Peyer's patch (tissue), 4 donors: ENCODE measurements around the gene FMR1NB. TPM values are rescaled to one million over a fixed set of nuclear protein-coding genes. Genes with fewer than 3 reads are reported as not detected.

Source experiments
- DNase-seq, 3 donors: peaks; one replicate each; pipeline ENCODE4 v3.0.0-alpha.2; 2017 to 2019
- H3K27ac ChIP-seq, 4 donors: fragments of 200-600 bp; sonication (generic); one replicate each; pipeline ENCODE4 v1.5.1; 2016 to 2019
- H3K27me3 ChIP-seq, 2 donors: fragments of 200-600 bp; sonication (generic); one replicate each; pipeline ENCODE4 v1.5.1; 2019
- H3K36me3 ChIP-seq, 3 donors: fragments of 200-600 bp; sonication (generic); one replicate each; pipeline ENCODE4 v1.5.1; 2016 to 2019
- H3K4me1 ChIP-seq, 4 donors: fragments of 200-600 bp; sonication (generic); one replicate each; pipeline ENCODE4 v1.5.1; 2016 to 2019
- H3K4me3 ChIP-seq, 4 donors: fragments of 200-600 bp; sonication (generic); 1 replicate in 3 of 4; 2 replicates in 1 of 4; pipeline ENCODE4 v1.5.1; 2016 to 2019; ENCODE audit warnings: mild to moderate bottlenecking in 1 of 4
- H3K9me3 ChIP-seq, 4 donors: fragments of 200-600 bp; sonication (generic); one replicate each; pipeline ENCODE4 v1.5.1; 2016 to 2019; ENCODE audit warnings: mild to moderate bottlenecking in 1 of 4
- POLR2A ChIP-seq, 2 donors: fragments of 450-650 bp; IDR thresholded peaks; one replicate each; pipeline ENCODE4 v1.5.1; 2017; ENCODE audit warnings: antibody characterized with exemption in 2 of 2, mild to moderate bottlenecking in 2 of 2, moderate library complexity in 2 of 2
- small RNA-seq, 2 donors: library from RNA; depleted of rRNA; stranded (forward); fragments of <200 nt; gene quantifications; one replicate each; pipeline ENCODE3, GENCODE V24; 2016
- total RNA-seq, 4 donors: library from RNA; depleted of rRNA; stranded (reverse); fragments of >200 nt; gene quantifications; one replicate each; pipeline ENCODE4 v1.1.0, GENCODE V29; 2016
- TF ChIP-seq, protein P1 (sequence below), 6 experiments: fragments of 450-650 bp in 4 of 6; fragments of 200-600 bp in 2 of 6; sonication (generic) in 1 of 6; IDR thresholded peaks; one replicate each; pipeline ENCODE4 v1.5.1; 2017 to 2019; ENCODE audit warnings: antibody characterized with exemption in 6 of 6, mild to moderate bottlenecking in 3 of 6, moderate library complexity in 1 of 6

The FMR1NB gene
- total RNA-seq, 4 donors from 2014 or later = not detected

- H3K4me3 ChIP-seq = no peak overlapping the region
- TF ChIP-seq POLR2A (IDR thresholded peaks at IDR 0.05) = no peak
- TF ChIP-seq, protein P1, sequence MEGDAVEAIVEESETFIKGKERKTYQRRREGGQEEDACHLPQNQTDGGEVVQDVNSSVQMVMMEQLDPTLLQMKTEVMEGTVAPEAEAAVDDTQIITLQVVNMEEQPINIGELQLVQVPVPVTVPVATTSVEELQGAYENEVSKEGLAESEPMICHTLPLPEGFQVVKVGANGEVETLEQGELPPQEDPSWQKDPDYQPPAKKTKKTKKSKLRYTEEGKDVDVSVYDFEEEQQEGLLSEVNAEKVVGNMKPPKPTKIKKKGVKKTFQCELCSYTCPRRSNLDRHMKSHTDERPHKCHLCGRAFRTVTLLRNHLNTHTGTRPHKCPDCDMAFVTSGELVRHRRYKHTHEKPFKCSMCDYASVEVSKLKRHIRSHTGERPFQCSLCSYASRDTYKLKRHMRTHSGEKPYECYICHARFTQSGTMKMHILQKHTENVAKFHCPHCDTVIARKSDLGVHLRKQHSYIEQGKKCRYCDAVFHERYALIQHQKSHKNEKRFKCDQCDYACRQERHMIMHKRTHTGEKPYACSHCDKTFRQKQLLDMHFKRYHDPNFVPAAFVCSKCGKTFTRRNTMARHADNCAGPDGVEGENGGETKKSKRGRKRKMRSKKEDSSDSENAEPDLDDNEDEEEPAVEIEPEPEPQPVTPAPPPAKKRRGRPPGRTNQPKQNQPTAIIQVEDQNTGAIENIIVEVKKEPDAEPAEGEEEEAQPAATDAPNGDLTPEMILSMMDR (IDR thresholded peaks at IDR 0.05) = no peak
- no peaks in the 10 kb centered on the region for H3K36me3 ChIP-seq
- no peaks in the 10 kb centered on the region for H3K4me1 ChIP-seq
- H3K27me3 ChIP-seq = no peaks in the 10 kb centered on the region
- H3K9me3 ChIP-seq = no peaks in the 10 kb centered on the region
- DNase-seq = no peak
- no peak overlapping the region for H3K27ac ChIP-seq
Observed at GRCh38 chrX:148069759-148070503, 88.8 kb downstream of the FMR1NB start.

GRCh38 chrX:148070504-148070877 is 89.4 kb downstream of the FMR1NB start:
- no peak for DNase-seq
- no peak overlapping the region for H3K4me3 ChIP-seq
- no peak overlapping the region for H3K27ac ChIP-seq
- no peaks in the 10 kb centered on the region for H3K36me3 ChIP-seq
- no peaks in the 10 kb centered on the region for H3K9me3 ChIP-seq
- no peaks in the 10 kb centered on the region for H3K27me3 ChIP-seq
- H3K4me1 ChIP-seq = no peaks in the 10 kb centered on the region
- no peak for TF ChIP-seq POLR2A (IDR thresholded peaks at IDR 0.05)
- TF ChIP-seq, protein P1 (IDR thresholded peaks at IDR 0.05) = no peak

Small RNA genes lying within 50 kb of the gene (small RNA-seq; reads per million reads assigned to genes)
- gene RNA5SP524 = 0 reads per million in 2 donors

Other genes starting within 250 kb of the FMR1NB start
- 10 to 100 TPM; 38.2 to 56.8 (median 39.8) TPM for gene FMR1, start 69.4 kb upstream of the FMR1NB start, total RNA-seq